Stimulated activated CD8-positive, alpha-beta memory T cell treated with anti-CD3 and anti-CD28 coated beads, Interleukin-7, amount 100 ng/mL, for 1 hour (primary cell): ENCODE measurements around the gene CACNA1C.

Source experiments
- DNase-seq, 2 donors: peaks; one replicate each; pipeline ENCODE4 v3.0.0-alpha.2; 2020; ENCODE audit warnings: low read depth in 2 of 2

Gene CACNA1C

GRCh38 chr12:2171672-2172426, 119.1 kb downstream of the CACNA1C start:
- no peak for DNase-seq

GRCh38 chr12:2172491-2173214, 119.9 kb downstream of the CACNA1C start:
- no peak for DNase-seq

- no peak for DNase-seq
Observed at GRCh38 chr12:2173971-2174370, 121.2 kb downstream of the CACNA1C start.

GRCh38 chr12:2177003-2177402, 124.2 kb downstream of the CACNA1C start:
- DNase-seq, result no peak

- DNase-seq, result no peak
Observed at GRCh38 chr12:2177751-2178150, 125.0 kb downstream of the CACNA1C start.

- no peak for DNase-seq
Observed at GRCh38 chr12:2179058-2179457, 126.3 kb downstream of the CACNA1C start.

- DNase-seq, result no peak
Observed at GRCh38 chr12:2179953-2180736, 127.4 kb downstream of the CACNA1C start.

- no peak for DNase-seq
Observed at GRCh38 chr12:2180737-2181082, 127.9 kb downstream of the CACNA1C start.

- no peak for DNase-seq
Observed at GRCh38 chr12:2183556-2184541, 131.1 kb downstream of the CACNA1C start.

- no peak for DNase-seq
Observed at GRCh38 chr12:2185751-2186341, 133.1 kb downstream of the CACNA1C start.

- DNase-seq, result no peak
Observed at GRCh38 chr12:2187195-2187945, 134.6 kb downstream of the CACNA1C start.

GRCh38 chr12:2190085-2190484, 137.3 kb downstream of the CACNA1C start:
- DNase-seq, result no peak

- no peak for DNase-seq
Observed at GRCh38 chr12:2190896-2191533, 138.2 kb downstream of the CACNA1C start.

- no peak for DNase-seq
Observed at GRCh38 chr12:2191534-2192153, 138.9 kb downstream of the CACNA1C start.

GRCh38 chr12:2192231-2192630, 139.4 kb downstream of the CACNA1C start:
- DNase-seq, result no peak

GRCh38 chr12:2194060-2194459, 141.3 kb downstream of the CACNA1C start:
- DNase-seq, result no peak

GRCh38 chr12:2194571-2194970, 141.8 kb downstream of the CACNA1C start:
- no peak for DNase-seq

- no peak for DNase-seq
Observed at GRCh38 chr12:2195085-2195484, 142.3 kb downstream of the CACNA1C start.

- DNase-seq, result no peak
Observed at GRCh38 chr12:2198005-2198501, 145.3 kb downstream of the CACNA1C start.
